ENCODE measurements around the gene CFAP97D1.

DNA sequence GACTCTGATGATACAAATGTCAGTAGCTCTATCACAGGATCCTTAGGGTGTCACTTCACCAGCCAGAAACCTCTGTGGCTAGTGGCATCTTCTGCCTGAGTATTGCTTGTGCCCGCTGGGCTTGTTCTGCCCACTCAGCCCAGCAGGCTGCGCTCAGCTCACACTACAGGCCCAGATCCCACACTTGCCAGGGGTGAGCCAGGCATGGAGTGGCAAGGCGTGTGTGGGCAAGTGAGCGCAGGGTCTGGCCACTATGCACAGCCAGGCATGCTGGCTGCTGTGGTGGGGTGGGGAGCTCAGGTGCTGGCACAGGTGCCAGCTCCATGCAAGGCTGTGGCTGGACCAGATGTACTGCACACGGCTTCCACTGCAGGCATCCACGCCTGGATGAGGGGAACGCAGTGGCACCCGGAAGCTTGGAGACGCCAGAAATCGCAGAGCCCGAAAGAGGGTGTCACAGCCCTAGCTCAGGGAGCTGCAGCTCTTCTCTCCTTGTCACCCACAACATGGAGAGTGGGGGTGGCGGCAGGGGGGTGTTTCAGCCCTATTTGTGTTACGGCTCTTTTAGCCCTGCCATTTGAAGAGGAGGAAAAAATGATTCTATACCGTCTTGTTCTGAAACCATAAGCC is 10.2 kb downstream of the CFAP97D1 start:
- TF ChIP-seq, protein P1, sequence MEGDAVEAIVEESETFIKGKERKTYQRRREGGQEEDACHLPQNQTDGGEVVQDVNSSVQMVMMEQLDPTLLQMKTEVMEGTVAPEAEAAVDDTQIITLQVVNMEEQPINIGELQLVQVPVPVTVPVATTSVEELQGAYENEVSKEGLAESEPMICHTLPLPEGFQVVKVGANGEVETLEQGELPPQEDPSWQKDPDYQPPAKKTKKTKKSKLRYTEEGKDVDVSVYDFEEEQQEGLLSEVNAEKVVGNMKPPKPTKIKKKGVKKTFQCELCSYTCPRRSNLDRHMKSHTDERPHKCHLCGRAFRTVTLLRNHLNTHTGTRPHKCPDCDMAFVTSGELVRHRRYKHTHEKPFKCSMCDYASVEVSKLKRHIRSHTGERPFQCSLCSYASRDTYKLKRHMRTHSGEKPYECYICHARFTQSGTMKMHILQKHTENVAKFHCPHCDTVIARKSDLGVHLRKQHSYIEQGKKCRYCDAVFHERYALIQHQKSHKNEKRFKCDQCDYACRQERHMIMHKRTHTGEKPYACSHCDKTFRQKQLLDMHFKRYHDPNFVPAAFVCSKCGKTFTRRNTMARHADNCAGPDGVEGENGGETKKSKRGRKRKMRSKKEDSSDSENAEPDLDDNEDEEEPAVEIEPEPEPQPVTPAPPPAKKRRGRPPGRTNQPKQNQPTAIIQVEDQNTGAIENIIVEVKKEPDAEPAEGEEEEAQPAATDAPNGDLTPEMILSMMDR (IDR thresholded peaks at IDR 0.05; ENCODE audit: insufficient read depth, low read length): no peak
- TF ChIP-seq POLR2AphosphoS5 (IDR thresholded peaks at IDR 0.05; ENCODE audit: low read depth) (no peak), GABPA (IDR thresholded peaks at IDR 0.05; ENCODE audit: low read depth) (no peak)

Measured in HL-60 (cell line).